ENCODE data around the gene CCDC34.

GRCh38 chr11:27397624-27398399 lies 34.8 kb upstream of the CCDC34 start:
- TF ChIP-seq CTCF (IDR thresholded peaks at IDR 0.05 in 2 of 3, conservative IDR thresholded peaks at IDR 0.05 in 1 of 3; ENCODE audit: borderline replicate concordance in 1 of 3, insufficient read depth in 1 of 3, low read depth in 2 of 3, low read length in 2 of 3) (no peak), ZFX (IDR thresholded peaks at IDR 0.05) (no peak), POLR2A (IDR thresholded peaks at IDR 0.05; ENCODE audit: borderline replicate concordance, extremely low read depth, insufficient read depth, insufficient read length) (no peak)

All from HCT116 (cell line).